ENCODE measurements around the gene UVSSA. TPM values are rescaled to one million over a fixed set of nuclear protein-coding genes. Genes with fewer than 3 reads are reported as not detected.
A peak's percentile ranks its signal among the peaks of the same experiment; 100 is the strongest.

UVSSA gene
- total and polyA plus RNA-seq, 8 donors = 12.8 to 36.6 (median 18.8) TPM

DNA sequence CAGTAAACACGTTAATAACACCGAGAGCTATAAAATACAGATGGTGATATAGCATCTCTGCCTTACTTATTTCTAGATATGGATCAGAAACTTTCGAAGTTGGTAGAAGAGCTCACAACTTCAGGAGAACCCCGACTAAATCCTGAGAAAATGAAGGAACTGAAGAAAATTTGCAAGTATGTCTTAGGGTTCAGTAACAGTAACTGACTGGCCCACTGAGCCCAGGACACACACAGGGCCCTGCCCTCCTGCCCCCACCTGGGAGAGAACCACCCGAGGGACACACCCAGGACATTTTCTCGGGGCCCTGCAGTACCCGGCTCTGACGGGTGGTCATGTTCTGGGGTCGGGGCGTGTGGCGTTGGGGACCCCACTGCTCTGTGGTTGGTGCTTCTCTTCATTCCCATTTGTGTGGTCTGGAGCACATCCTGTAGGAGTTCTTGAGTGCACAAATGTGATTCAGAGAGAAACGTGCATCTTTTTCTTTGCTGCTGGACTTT lies 1.1 kb downstream of the UVSSA start:
- intact Hi-C loops (cut with DNase I) = loop anchor here in 1 of 2 donors (10.0 kb wide), 1 partner anchor 93 kb away; no protein-coding TSS in a partner anchor
- no peaks in the 10 kb centered on the region for H3K27me3 ChIP-seq
- H3K9me3 ChIP-seq = no peaks in the 10 kb centered on the region
- TF ChIP-seq, protein P1, sequence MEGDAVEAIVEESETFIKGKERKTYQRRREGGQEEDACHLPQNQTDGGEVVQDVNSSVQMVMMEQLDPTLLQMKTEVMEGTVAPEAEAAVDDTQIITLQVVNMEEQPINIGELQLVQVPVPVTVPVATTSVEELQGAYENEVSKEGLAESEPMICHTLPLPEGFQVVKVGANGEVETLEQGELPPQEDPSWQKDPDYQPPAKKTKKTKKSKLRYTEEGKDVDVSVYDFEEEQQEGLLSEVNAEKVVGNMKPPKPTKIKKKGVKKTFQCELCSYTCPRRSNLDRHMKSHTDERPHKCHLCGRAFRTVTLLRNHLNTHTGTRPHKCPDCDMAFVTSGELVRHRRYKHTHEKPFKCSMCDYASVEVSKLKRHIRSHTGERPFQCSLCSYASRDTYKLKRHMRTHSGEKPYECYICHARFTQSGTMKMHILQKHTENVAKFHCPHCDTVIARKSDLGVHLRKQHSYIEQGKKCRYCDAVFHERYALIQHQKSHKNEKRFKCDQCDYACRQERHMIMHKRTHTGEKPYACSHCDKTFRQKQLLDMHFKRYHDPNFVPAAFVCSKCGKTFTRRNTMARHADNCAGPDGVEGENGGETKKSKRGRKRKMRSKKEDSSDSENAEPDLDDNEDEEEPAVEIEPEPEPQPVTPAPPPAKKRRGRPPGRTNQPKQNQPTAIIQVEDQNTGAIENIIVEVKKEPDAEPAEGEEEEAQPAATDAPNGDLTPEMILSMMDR (IDR thresholded peaks at IDR 0.05) = no peak
- peaks cover 11 to 44% of the 10 kb centered on the region in 2 donors for H3K4me1 ChIP-seq
- H3K36me3 ChIP-seq = peaks cover 0 to 24% of the 10 kb centered on the region in 2 donors
- H3K4me3 ChIP-seq = peak overlapping the region; percentile 65 to 92
- no peak for ATAC-seq
- H3K27ac ChIP-seq = peak overlapping the region; percentile 99 to 100
- peak in 1 of 4 donors; percentile 58 for DNase-seq

DNA sequence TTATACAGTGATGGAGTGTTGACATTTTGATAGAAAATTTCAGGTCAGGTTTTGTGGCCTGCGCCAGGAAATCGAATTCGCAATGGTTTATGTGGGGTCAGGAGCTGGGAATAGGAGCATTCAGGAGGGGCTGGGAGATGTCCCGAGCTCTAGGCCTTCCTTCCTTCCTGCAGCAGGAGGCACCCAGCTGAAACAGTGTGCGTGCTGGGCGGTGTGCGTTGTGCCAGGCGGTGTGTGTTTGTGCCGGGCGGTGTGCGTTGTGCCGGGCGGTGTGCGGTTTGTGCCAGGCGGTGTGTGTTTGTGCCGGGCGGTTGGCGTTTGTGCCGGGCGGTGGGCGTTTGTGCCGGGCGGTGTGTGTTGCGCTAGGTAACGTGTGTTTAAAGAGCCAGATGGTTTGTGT lies 1.7 kb downstream of the UVSSA start:
- no peaks in the 10 kb centered on the region for H3K9me3 ChIP-seq
- peaks cover 11 to 44% of the 10 kb centered on the region in 2 donors for H3K4me1 ChIP-seq
- intact Hi-C loops (cut with DNase I) = loop anchor here in 1 of 2 donors (10.0 kb wide), 1 partner anchor 94 kb away; no protein-coding TSS in a partner anchor
- peaks cover 0 to 30% of the 10 kb centered on the region in 2 donors for H3K36me3 ChIP-seq
- H3K27ac ChIP-seq = peak overlapping the region in 1 of 2 donors; percentile 100
- H3K4me3 ChIP-seq = peak overlapping the region in 1 of 2 donors; percentile 92
- DNase-seq = peak in 1 of 4 donors; percentile 71
- ATAC-seq = no peak
- TF ChIP-seq, protein P1 (IDR thresholded peaks at IDR 0.05) = no peak
- H3K27me3 ChIP-seq = no peaks in the 10 kb centered on the region

DNA sequence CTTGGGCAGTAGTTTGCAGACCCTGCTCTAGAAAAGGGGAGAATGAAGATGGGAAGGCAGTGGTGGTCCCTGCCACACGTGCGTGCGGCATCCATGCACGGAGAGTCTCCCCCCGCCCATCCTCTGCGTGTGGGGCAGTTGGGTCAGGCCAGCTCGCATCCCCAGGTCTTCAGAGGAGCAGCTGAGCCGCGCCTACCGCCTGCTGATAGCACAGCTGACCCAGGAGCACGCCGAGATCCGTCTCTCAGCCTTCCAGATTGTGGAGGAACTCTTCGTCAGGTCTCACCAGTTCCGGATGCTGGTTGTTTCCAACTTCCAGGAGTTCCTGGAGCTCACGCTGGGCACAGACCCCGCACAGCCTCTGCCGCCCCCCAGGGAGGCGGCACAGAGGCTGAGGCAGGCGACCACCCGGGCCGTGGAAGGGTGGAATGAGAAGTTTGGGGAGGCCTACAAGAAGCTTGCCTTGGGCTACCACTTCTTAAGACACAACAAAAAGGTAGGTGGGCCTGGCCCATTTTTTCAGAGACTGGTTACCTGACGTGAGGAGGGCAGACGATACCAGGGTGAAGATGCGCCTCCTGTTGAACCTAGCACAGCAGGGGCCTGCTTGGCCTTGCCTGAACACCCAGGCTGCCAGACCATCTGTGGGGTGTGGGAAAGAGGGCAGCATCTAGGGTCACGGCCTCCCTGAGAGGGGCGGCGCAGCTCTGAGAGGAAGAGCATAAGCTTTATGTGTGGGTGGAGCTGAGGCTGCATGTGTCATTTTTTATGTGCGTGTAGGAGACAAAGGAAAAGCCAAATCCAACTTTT lies 2.6 kb downstream of the UVSSA start:
- peak in 1 of 4 donors; percentile 75 for DNase-seq
- peak overlapping the region in 1 of 2 donors; percentile 100 for H3K27ac ChIP-seq
- peaks cover 11 to 44% of the 10 kb centered on the region in 2 donors for H3K4me1 ChIP-seq
- H3K36me3 ChIP-seq = peaks cover 0 to 39% of the 10 kb centered on the region in 2 donors
- no peaks in the 10 kb centered on the region for H3K9me3 ChIP-seq
- no peak overlapping the region for H3K4me3 ChIP-seq
- no peak for ATAC-seq
- intact Hi-C loops (cut with DNase I) = loop anchor here in 1 of 2 donors (10.0 kb wide), 1 partner anchor 95 kb away; no protein-coding TSS in a partner anchor
- TF ChIP-seq, protein P1 (IDR thresholded peaks at IDR 0.05) = no peak
- no peaks in the 10 kb centered on the region for H3K27me3 ChIP-seq

DNA sequence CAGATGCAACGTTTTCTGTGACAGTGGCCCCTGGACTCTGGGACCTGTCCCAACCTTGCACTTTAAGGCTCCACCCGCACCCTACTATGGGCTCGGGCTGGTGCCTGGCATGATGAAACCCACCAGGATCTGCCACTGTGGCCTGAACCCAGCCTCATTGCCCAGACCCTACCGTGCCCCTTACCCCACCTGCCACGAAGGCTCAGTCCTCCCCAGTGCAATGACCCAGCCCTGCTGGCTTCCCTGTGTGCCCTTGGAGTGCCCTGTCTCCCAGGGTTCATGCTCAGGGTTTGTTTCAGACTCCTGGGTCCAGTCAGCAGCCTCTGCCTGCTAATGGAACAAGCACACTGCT lies 3.1 kb downstream of the UVSSA start:
- Histone ChIP-seq H3K9me3 (no peaks in the 10 kb centered on the region), H3K4me3 (no peak overlapping the region), H3K27ac (no peak overlapping the region), H3K36me3 (peaks cover 0 to 44% of the 10 kb centered on the region in 2 donors), H3K27me3 (no peaks in the 10 kb centered on the region), H3K4me1 (peaks cover 11 to 40% of the 10 kb centered on the region in 2 donors)
- TF ChIP-seq, protein P1 (IDR thresholded peaks at IDR 0.05) = no peak
- DNase-seq = peak in 1 of 4 donors; percentile 40
- intact Hi-C loops (cut with DNase I) = no loop called here
- ATAC-seq = no peak

Data from left lung (tissue), 10 donors.